Measurements from ENCODE around the gene ERLIN1.

Gene ERLIN1

GRCh38 chr10:100162696-100163095 is 23.1 kb downstream of the ERLIN1 start:
- CTCF ChIA-PET = interaction anchor here (0.6 to 0.7 kb wide), 2 partner anchors 589 to 760 kb away, joined by 3 read pairs; no protein-coding TSS in a partner anchor
- no CpG with 5 or more reads among the region's 3 CpGs for WGBS (ENCODE audit: insufficient coverage)
- DNase-seq = no peak
- POLR2A ChIA-PET = no interaction called here
- Histone ChIP-seq H3K36me3 (ENCODE audit: control insufficient read depth in 4 of 4, insufficient read depth in 4 of 4, low read length in 3 of 4) (peaks cover 30 to 76% (median 52%) of the 10 kb centered on the region in 4 experiments), H3K4me3 (ENCODE audit: control insufficient read depth in 1 of 7, extremely low read depth in 1 of 7, insufficient read depth in 4 of 7, low read depth in 2 of 7, low read length in 6 of 7) (no peak overlapping the region), H3K27me3 (replicated peaks in 2 of 5; ENCODE audit: control insufficient read depth in 4 of 5, insufficient read depth in 5 of 5, low read length in 4 of 5) (no peaks in the 10 kb centered on the region), H3K4me1 (ENCODE audit: control extremely low read depth in 1 of 4, control insufficient read depth in 4 of 4, insufficient read depth in 4 of 4, low read length in 3 of 4) (peaks cover 0 to 10% (median 3%) of the 10 kb centered on the region in 4 experiments), H3K9me3 (ENCODE audit: control extremely low read depth in 1 of 5, control insufficient read depth in 4 of 5, insufficient read depth in 2 of 5, low read depth in 1 of 5, low read length in 4 of 5) (peaks cover 0 to 7% (median 0%) of the 10 kb centered on the region in 5 experiments), H3K27ac (ENCODE audit: insufficient read depth in 1 of 2, low read depth in 1 of 2, low read length in 2 of 2, poor library complexity in 1 of 2, severe bottlenecking in 2 of 2) (no peak overlapping the region)

GRCh38 chr10:100158044-100158805 is 27.6 kb downstream of the ERLIN1 start:
- CTCF ChIA-PET = no interaction called here
- peaks cover 0 to 7% (median 0%) of the 10 kb centered on the region in 5 experiments for H3K9me3 ChIP-seq (ENCODE audit: control extremely low read depth in 1 of 5, control insufficient read depth in 4 of 5, insufficient read depth in 2 of 5, low read depth in 1 of 5, low read length in 4 of 5)
- H3K36me3 ChIP-seq (ENCODE audit: control insufficient read depth in 4 of 4, insufficient read depth in 4 of 4, low read length in 3 of 4) = peaks cover 19 to 88% (median 55%) of the 10 kb centered on the region in 4 experiments
- POLR2A ChIA-PET = no interaction called here
- no peaks in the 10 kb centered on the region for H3K27me3 ChIP-seq (replicated peaks in 2 of 5; ENCODE audit: control insufficient read depth in 4 of 5, insufficient read depth in 5 of 5, low read length in 4 of 5)
- H3K4me3 ChIP-seq (ENCODE audit: control insufficient read depth in 1 of 7, extremely low read depth in 1 of 7, insufficient read depth in 4 of 7, low read depth in 2 of 7, low read length in 6 of 7) = no peak overlapping the region
- no peaks in the 10 kb centered on the region for H3K4me1 ChIP-seq (ENCODE audit: control extremely low read depth in 1 of 4, control insufficient read depth in 4 of 4, insufficient read depth in 4 of 4, low read length in 3 of 4)
- no CpG with 5 or more reads among the region's 2 CpGs for WGBS (ENCODE audit: insufficient coverage)
- DNase-seq = no peak
- H3K27ac ChIP-seq (ENCODE audit: insufficient read depth in 1 of 2, low read depth in 1 of 2, low read length in 2 of 2, poor library complexity in 1 of 2, severe bottlenecking in 2 of 2) = peak overlapping the region in 1 of 2 experiments; percentile 39

GRCh38 chr10:100157156-100157555 is 28.7 kb downstream of the ERLIN1 start:
- H3K4me3 ChIP-seq (ENCODE audit: control insufficient read depth in 1 of 7, extremely low read depth in 1 of 7, insufficient read depth in 4 of 7, low read depth in 2 of 7, low read length in 6 of 7) = no peak overlapping the region
- no peaks in the 10 kb centered on the region for H3K27me3 ChIP-seq (replicated peaks in 2 of 5; ENCODE audit: control insufficient read depth in 4 of 5, insufficient read depth in 5 of 5, low read length in 4 of 5)
- H3K4me1 ChIP-seq (ENCODE audit: control extremely low read depth in 1 of 4, control insufficient read depth in 4 of 4, insufficient read depth in 4 of 4, low read length in 3 of 4) = no peaks in the 10 kb centered on the region
- DNase-seq = no peak
- H3K27ac ChIP-seq (ENCODE audit: insufficient read depth in 1 of 2, low read depth in 1 of 2, low read length in 2 of 2, poor library complexity in 1 of 2, severe bottlenecking in 2 of 2) = peak overlapping the region in 1 of 2 experiments; percentile 14
- peaks cover 0 to 7% (median 0%) of the 10 kb centered on the region in 5 experiments for H3K9me3 ChIP-seq (ENCODE audit: control extremely low read depth in 1 of 5, control insufficient read depth in 4 of 5, insufficient read depth in 2 of 5, low read depth in 1 of 5, low read length in 4 of 5)
- ChIA-PET CTCF (no interaction called here), POLR2A (no interaction called here)
- H3K36me3 ChIP-seq (ENCODE audit: control insufficient read depth in 4 of 4, insufficient read depth in 4 of 4, low read length in 3 of 4) = peaks cover 26 to 91% (median 55%) of the 10 kb centered on the region in 4 experiments

GRCh38 chr10:100155936-100156335 is 29.9 kb downstream of the ERLIN1 start:
- POLR2A ChIA-PET = no interaction called here
- 94% methylated on average over 3 of the region's 5 CpGs for WGBS (ENCODE audit: insufficient coverage)

GRCh38 chr10:100154666-100155065 is 31.2 kb downstream of the ERLIN1 start:
- Histone ChIP-seq H3K27me3 (replicated peaks in 2 of 5; ENCODE audit: control insufficient read depth in 4 of 5, insufficient read depth in 5 of 5, low read length in 4 of 5) (no peaks in the 10 kb centered on the region), H3K4me1 (ENCODE audit: control extremely low read depth in 1 of 4, control insufficient read depth in 4 of 4, insufficient read depth in 4 of 4, low read length in 3 of 4) (no peaks in the 10 kb centered on the region), H3K9me3 (ENCODE audit: control extremely low read depth in 1 of 5, control insufficient read depth in 4 of 5, insufficient read depth in 2 of 5, low read depth in 1 of 5, low read length in 4 of 5) (peaks cover 0 to 7% (median 0%) of the 10 kb centered on the region in 5 experiments), H3K36me3 (ENCODE audit: control insufficient read depth in 4 of 4, insufficient read depth in 4 of 4, low read length in 3 of 4) (peaks cover 27 to 93% (median 62%) of the 10 kb centered on the region in 4 experiments), H3K27ac (ENCODE audit: insufficient read depth in 1 of 2, low read depth in 1 of 2, low read length in 2 of 2, poor library complexity in 1 of 2, severe bottlenecking in 2 of 2) (no peak overlapping the region), H3K4me3 (ENCODE audit: control insufficient read depth in 1 of 7, extremely low read depth in 1 of 7, insufficient read depth in 4 of 7, low read depth in 2 of 7, low read length in 6 of 7) (no peak overlapping the region)
- DNase-seq = no peak
- ChIA-PET CTCF (interaction anchor here (1.6 kb wide), 1 partner anchor 10 kb away, joined by 6 read pairs; no protein-coding TSS in a partner anchor), POLR2A (no interaction called here)
- WGBS (ENCODE audit: insufficient coverage) = 89% methylated on average over 2 of the region's 4 CpGs

More at GRCh38 chr10:100155936-100156335, 29.9 kb downstream of the ERLIN1 start:
- no peaks in the 10 kb centered on the region for H3K27me3 ChIP-seq (replicated peaks in 2 of 5; ENCODE audit: control insufficient read depth in 4 of 5, insufficient read depth in 5 of 5, low read length in 4 of 5)
- no peak for DNase-seq
- no peak overlapping the region for H3K27ac ChIP-seq (ENCODE audit: insufficient read depth in 1 of 2, low read depth in 1 of 2, low read length in 2 of 2, poor library complexity in 1 of 2, severe bottlenecking in 2 of 2)
- CTCF ChIA-PET = no interaction called here
- H3K4me3 ChIP-seq (ENCODE audit: control insufficient read depth in 1 of 7, extremely low read depth in 1 of 7, insufficient read depth in 4 of 7, low read depth in 2 of 7, low read length in 6 of 7) = no peak overlapping the region
- H3K9me3 ChIP-seq (ENCODE audit: control extremely low read depth in 1 of 5, control insufficient read depth in 4 of 5, insufficient read depth in 2 of 5, low read depth in 1 of 5, low read length in 4 of 5) = peaks cover 0 to 7% (median 0%) of the 10 kb centered on the region in 5 experiments
- no peaks in the 10 kb centered on the region for H3K4me1 ChIP-seq (ENCODE audit: control extremely low read depth in 1 of 4, control insufficient read depth in 4 of 4, insufficient read depth in 4 of 4, low read length in 3 of 4)
- H3K36me3 ChIP-seq (ENCODE audit: control insufficient read depth in 4 of 4, insufficient read depth in 4 of 4, low read length in 3 of 4) = peaks cover 29 to 96% (median 60%) of the 10 kb centered on the region in 4 experiments

GRCh38 chr10:100153239-100153825 is 32.5 kb downstream of the ERLIN1 start:
- Histone ChIP-seq H3K4me1 (ENCODE audit: control extremely low read depth in 1 of 4, control insufficient read depth in 4 of 4, insufficient read depth in 4 of 4, low read length in 3 of 4) (no peaks in the 10 kb centered on the region), H3K9me3 (ENCODE audit: control extremely low read depth in 1 of 5, control insufficient read depth in 4 of 5, insufficient read depth in 2 of 5, low read depth in 1 of 5, low read length in 4 of 5) (no peaks in the 10 kb centered on the region), H3K36me3 (ENCODE audit: control insufficient read depth in 4 of 4, insufficient read depth in 4 of 4, low read length in 3 of 4) (peaks cover 23 to 85% (median 61%) of the 10 kb centered on the region in 4 experiments), H3K4me3 (ENCODE audit: control insufficient read depth in 1 of 7, extremely low read depth in 1 of 7, insufficient read depth in 4 of 7, low read depth in 2 of 7, low read length in 6 of 7) (no peak overlapping the region), H3K27ac (ENCODE audit: insufficient read depth in 1 of 2, low read depth in 1 of 2, low read length in 2 of 2, poor library complexity in 1 of 2, severe bottlenecking in 2 of 2) (no peak overlapping the region), H3K27me3 (replicated peaks in 2 of 5; ENCODE audit: control insufficient read depth in 4 of 5, insufficient read depth in 5 of 5, low read length in 4 of 5) (no peaks in the 10 kb centered on the region)
- DNase-seq = no peak
- POLR2A ChIA-PET = no interaction called here
- 96% methylated on average over 3 of the region's 4 CpGs for WGBS (ENCODE audit: insufficient coverage)
- CTCF ChIA-PET = interaction anchor here (1.6 kb wide), 1 partner anchor 11 kb away, joined by 6 read pairs; no protein-coding TSS in a partner anchor

GRCh38 chr10:100151723-100152300 is 34.0 kb downstream of the ERLIN1 start:
- H3K4me1 ChIP-seq (ENCODE audit: control extremely low read depth in 1 of 4, control insufficient read depth in 4 of 4, insufficient read depth in 4 of 4, low read length in 3 of 4) = no peaks in the 10 kb centered on the region
- H3K27me3 ChIP-seq (replicated peaks in 2 of 5; ENCODE audit: control insufficient read depth in 4 of 5, insufficient read depth in 5 of 5, low read length in 4 of 5) = no peaks in the 10 kb centered on the region
- H3K36me3 ChIP-seq (ENCODE audit: control insufficient read depth in 4 of 4, insufficient read depth in 4 of 4, low read length in 3 of 4) = peaks cover 15 to 71% (median 52%) of the 10 kb centered on the region in 4 experiments
- H3K9me3 ChIP-seq (ENCODE audit: control extremely low read depth in 1 of 5, control insufficient read depth in 4 of 5, insufficient read depth in 2 of 5, low read depth in 1 of 5, low read length in 4 of 5) = no peaks in the 10 kb centered on the region
- H3K27ac ChIP-seq (ENCODE audit: insufficient read depth in 1 of 2, low read depth in 1 of 2, low read length in 2 of 2, poor library complexity in 1 of 2, severe bottlenecking in 2 of 2) = no peak overlapping the region
- ChIA-PET POLR2A (no interaction called here), CTCF (no interaction called here)
- WGBS (ENCODE audit: insufficient coverage) = 93% methylated on average over 2 of the region's 6 CpGs
- DNase-seq = no peak
- no peak overlapping the region for H3K4me3 ChIP-seq (ENCODE audit: control insufficient read depth in 1 of 7, extremely low read depth in 1 of 7, insufficient read depth in 4 of 7, low read depth in 2 of 7, low read length in 6 of 7)
